ENCODE results near the gene USP32. TPM values are rescaled to one million over a fixed set of nuclear protein-coding genes. Genes with fewer than 3 reads are reported as not detected.

USP32 gene
- total RNA-seq, 1 donor from 2014 or later: 22.8 TPM

DNA sequence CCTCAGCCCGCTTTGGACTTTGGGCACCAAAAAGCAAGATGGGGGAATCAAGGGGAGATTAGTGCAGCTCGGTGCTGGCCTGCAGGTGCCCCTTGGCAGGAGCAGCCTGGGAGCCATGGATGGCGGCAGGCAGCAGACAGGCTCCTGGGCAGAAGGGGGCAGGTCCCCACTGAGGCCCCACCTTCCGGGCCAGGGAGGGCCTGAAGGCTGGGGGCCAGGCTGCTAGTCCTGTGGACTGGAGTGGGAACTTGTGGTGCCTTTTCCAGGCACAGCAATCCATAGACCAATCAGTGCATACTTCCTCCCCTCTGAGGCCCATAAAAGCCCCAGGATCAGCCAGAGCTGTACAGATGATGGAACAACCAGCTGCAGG lies 64.0 kb downstream of the USP32 start:
- H3K4me1 ChIP-seq: no peaks in the 10 kb centered on the region
- H3K27me3 ChIP-seq (ENCODE audit: low read depth): no peaks in the 10 kb centered on the region
- TF ChIP-seq, protein P1, sequence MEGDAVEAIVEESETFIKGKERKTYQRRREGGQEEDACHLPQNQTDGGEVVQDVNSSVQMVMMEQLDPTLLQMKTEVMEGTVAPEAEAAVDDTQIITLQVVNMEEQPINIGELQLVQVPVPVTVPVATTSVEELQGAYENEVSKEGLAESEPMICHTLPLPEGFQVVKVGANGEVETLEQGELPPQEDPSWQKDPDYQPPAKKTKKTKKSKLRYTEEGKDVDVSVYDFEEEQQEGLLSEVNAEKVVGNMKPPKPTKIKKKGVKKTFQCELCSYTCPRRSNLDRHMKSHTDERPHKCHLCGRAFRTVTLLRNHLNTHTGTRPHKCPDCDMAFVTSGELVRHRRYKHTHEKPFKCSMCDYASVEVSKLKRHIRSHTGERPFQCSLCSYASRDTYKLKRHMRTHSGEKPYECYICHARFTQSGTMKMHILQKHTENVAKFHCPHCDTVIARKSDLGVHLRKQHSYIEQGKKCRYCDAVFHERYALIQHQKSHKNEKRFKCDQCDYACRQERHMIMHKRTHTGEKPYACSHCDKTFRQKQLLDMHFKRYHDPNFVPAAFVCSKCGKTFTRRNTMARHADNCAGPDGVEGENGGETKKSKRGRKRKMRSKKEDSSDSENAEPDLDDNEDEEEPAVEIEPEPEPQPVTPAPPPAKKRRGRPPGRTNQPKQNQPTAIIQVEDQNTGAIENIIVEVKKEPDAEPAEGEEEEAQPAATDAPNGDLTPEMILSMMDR (IDR thresholded peaks at IDR 0.05; ENCODE audit: borderline replicate concordance): no peak
- DNase-seq: no peak
- intact Hi-C loops (cut with micrococcal nuclease): no loop called here
- no peak overlapping the region for H3K4me3 ChIP-seq
- H3K27ac ChIP-seq (replicated peaks): no peak overlapping the region
- peaks cover 17% of the 10 kb centered on the region for H3K36me3 ChIP-seq
- H3K9me3 ChIP-seq (replicated peaks): no peaks in the 10 kb centered on the region

DNA sequence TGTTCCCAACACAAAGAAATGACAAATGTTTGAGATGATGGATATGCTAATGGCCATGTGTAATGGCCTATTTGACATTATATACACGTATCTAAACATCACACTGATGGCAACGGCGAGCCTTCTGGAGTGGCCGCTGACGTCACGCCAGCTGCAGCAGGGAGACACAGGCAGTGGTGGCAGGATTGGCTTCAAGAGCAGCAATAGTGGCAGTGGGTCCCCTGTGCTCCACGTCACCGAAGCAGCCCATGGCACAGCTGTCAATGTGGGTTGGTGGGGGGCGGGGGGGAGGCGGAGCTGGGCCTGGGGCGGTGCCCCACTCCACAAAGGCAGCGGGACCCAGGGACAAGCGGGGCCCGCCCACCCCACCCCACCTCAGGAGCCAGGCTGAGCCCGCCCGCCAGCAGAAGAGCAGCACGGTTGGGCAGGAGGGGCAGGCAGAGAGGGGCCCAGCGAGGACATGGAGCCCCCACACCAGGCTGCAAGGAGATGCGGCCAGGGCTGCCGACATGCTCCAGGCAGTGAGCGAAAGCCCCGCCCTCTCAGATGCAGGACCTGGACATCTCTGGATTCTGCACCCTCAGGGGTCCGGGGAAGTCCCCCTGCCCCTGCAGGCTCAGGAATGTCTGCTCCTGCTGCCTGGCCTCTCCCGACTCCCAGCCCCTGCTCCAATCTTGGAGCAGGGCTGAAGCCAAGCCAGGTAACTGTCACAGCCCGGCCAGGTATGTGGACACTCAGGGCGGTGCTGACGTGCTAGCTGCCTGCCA lies 64.6 kb downstream of the USP32 start:
- Histone ChIP-seq H3K9me3 (replicated peaks) (no peaks in the 10 kb centered on the region), H3K4me3 (no peak overlapping the region), H3K27ac (replicated peaks) (no peak overlapping the region), H3K36me3 (peaks cover 17% of the 10 kb centered on the region), H3K27me3 (ENCODE audit: low read depth) (no peaks in the 10 kb centered on the region), H3K4me1 (no peaks in the 10 kb centered on the region)
- no peak for DNase-seq
- intact Hi-C loops (cut with micrococcal nuclease): no loop called here
- TF ChIP-seq, protein P1 (IDR thresholded peaks at IDR 0.05; ENCODE audit: borderline replicate concordance): no peak

DNA sequence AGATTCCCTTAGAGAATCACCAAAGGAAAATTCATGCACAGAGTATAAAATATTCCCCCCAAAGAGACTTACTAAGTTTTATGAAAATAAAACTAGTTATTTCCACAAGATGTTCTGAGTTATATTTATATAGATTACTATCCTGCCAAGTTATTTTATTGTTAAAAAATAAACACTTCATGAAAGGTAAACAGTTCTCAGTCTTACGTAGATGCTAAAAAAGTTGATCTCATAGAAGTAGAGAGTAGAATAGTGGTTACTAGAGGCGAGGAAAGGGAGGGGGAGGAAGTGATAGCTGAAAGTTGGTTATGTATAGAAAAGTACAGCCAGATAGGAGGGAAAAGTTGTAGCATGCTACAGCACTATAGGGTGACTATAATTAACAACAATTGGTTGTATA lies 65.2 kb downstream of the USP32 start:
- no peaks in the 10 kb centered on the region for H3K9me3 ChIP-seq (replicated peaks)
- intact Hi-C loops (cut with micrococcal nuclease): no loop called here
- TF ChIP-seq, protein P1 (IDR thresholded peaks at IDR 0.05; ENCODE audit: borderline replicate concordance): no peak
- H3K36me3 ChIP-seq: peaks cover 17% of the 10 kb centered on the region
- no peak overlapping the region for H3K4me3 ChIP-seq
- H3K4me1 ChIP-seq: no peaks in the 10 kb centered on the region
- no peaks in the 10 kb centered on the region for H3K27me3 ChIP-seq (ENCODE audit: low read depth)
- H3K27ac ChIP-seq (replicated peaks): no peak overlapping the region
- DNase-seq: no peak

DNA sequence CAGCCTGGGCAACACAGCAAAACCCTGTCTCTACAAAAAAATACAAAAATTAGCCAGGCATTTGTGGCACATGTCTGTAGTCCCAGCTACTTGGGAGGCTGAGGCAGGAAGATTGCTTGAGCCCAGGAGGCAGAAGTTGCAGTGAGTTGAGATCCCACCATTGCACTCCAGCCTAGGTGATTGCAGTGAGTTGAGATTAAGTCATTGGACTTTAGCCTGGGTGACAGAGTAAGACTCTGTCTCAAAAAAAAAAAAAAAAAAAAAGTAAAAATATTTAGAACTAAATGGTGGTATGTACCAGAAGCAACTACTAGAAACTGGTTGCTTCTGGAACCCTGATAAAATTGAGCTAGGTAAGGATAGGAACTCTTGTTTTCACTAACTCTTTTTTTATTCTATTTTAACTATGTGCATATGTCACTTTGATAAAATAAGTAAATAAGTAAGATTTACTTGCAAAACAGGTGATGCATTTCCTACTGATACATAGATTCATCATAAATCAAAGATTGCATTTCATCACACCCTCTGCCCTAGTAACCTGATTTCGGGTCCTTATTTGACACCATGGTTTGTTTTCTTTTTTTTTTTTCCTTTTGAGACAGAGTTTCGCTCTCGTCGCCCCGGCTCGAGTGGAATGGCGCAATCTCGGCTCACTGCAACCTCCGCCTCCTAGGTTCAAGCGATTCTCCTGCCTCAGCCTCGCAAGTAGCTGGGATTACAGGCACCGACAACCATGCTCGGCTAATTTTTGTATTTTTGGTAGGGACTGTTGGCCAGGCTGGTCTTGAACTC lies 66.0 kb downstream of the USP32 start:
- TF ChIP-seq, protein P1 (IDR thresholded peaks at IDR 0.05; ENCODE audit: borderline replicate concordance): no peak
- H3K27ac ChIP-seq (replicated peaks): no peak overlapping the region
- H3K36me3 ChIP-seq: peaks cover 17% of the 10 kb centered on the region
- intact Hi-C loops (cut with micrococcal nuclease): no loop called here
- H3K9me3 ChIP-seq (replicated peaks): no peaks in the 10 kb centered on the region
- H3K4me3 ChIP-seq: no peak overlapping the region
- H3K27me3 ChIP-seq (ENCODE audit: low read depth): no peaks in the 10 kb centered on the region
- H3K4me1 ChIP-seq: no peaks in the 10 kb centered on the region
- no peak for DNase-seq

DNA sequence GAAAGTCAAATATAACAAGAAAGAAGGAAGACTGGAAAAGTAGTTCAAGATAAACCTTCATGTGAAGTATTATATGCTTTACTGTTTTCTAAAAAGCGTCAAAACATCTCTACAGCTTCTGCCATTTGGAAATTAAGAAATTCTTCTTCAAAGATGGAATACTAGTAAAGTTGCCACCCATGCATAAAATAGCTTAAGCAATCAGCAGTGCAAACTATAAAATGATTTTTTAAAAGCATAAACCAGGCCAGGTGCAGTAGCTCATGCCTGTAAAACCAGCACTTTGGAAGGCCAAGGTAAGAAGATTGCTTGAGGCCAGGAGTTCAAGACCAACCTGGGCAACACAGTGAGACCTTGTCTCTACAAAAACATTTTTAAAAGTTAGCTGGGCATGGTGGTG lies 68.2 kb downstream of the USP32 start:
- H3K27ac ChIP-seq (replicated peaks): no peak overlapping the region
- H3K9me3 ChIP-seq (replicated peaks): no peaks in the 10 kb centered on the region
- no peaks in the 10 kb centered on the region for H3K27me3 ChIP-seq (ENCODE audit: low read depth)
- intact Hi-C loops (cut with micrococcal nuclease): no loop called here
- H3K4me1 ChIP-seq: no peaks in the 10 kb centered on the region
- no peak overlapping the region for H3K4me3 ChIP-seq
- DNase-seq: no peak
- TF ChIP-seq, protein P1 (IDR thresholded peaks at IDR 0.05; ENCODE audit: borderline replicate concordance): no peak
- peaks cover 12% of the 10 kb centered on the region for H3K36me3 ChIP-seq

Measured in left ventricle myocardium inferior (tissue), 1 donor.